GM12878 (cell line): ENCODE data around the gene IRF9. TPM values are rescaled to one million over a fixed set of nuclear protein-coding genes. Genes with fewer than 3 reads are reported as not detected.

ENCODE experiments used
- BCLAF1 ChIP-seq: fragments of 450-650 bp; IDR thresholded peaks from 2 replicates; pipeline ENCODE4 v1.6.1; 2017; ENCODE audit warnings: antibody characterized with exemption, mild to moderate bottlenecking, moderate library complexity
- BHLHE40 ChIP-seq, 2 experiments: fragments of 450-650 bp in 1 of 2; IDR thresholded peaks; 2 replicates each; pipeline ENCODE4 v1.6.1; 2011 to 2017; ENCODE audit warnings: low read depth in 2 of 2, borderline replicate concordance in 1 of 2, improper control_type of control experiment in 1 of 2, low read length in 1 of 2, mild to moderate bottlenecking in 1 of 2
- CBFB ChIP-seq: IDR thresholded peaks from 2 replicates; pipeline ENCODE4 v1.6.1; 2016; ENCODE audit warnings: antibody characterized with exemption, low read depth
- EZH2 ChIP-seq: IDR thresholded peaks from 2 replicates; pipeline ENCODE4 v1.6.1; 2012; ENCODE audit warnings: low read depth, mild to moderate bottlenecking, control low read depth, inconsistent platforms, low read length, borderline replicate concordance; ENCODE audit not compliant: control insufficient read depth
- JUND ChIP-seq: IDR thresholded peaks from 2 replicates; pipeline ENCODE4 v1.6.1; 2012; ENCODE audit warnings: low read depth, mild to moderate bottlenecking, low read length, improper control_type of control experiment, moderate library complexity
- MYB ChIP-seq: fragments of 150-350 bp; IDR thresholded peaks from 2 replicates; pipeline ENCODE4 v1.6.1; 2014; ENCODE audit warnings: mild to moderate bottlenecking, low read depth, low read length, borderline replicate concordance
- NKRF ChIP-seq: fragments of 450-650 bp; conservative IDR thresholded peaks from 2 replicates; pipeline ENCODE4 v1.6.1; 2017; ENCODE audit warnings: mild to moderate bottlenecking, moderate library complexity
- PML ChIP-seq: IDR thresholded peaks from 2 replicates; pipeline ENCODE4 v1.6.1; 2012; ENCODE audit warnings: low read length, inconsistent platforms
- SIN3A ChIP-seq: IDR thresholded peaks from 2 replicates; pipeline ENCODE4 v1.6.1; 2012; ENCODE audit warnings: low read depth, low read length, improper control_type of control experiment
- TCF3 ChIP-seq: IDR thresholded peaks from 2 replicates; pipeline ENCODE4 v1.6.1; 2012; ENCODE audit warnings: low read depth, mild to moderate bottlenecking, low read length, borderline replicate concordance; ENCODE audit not compliant: insufficient read depth
- ZBTB11 ChIP-seq: fragments of 450-650 bp; formaldehyde crosslinking; IDR thresholded peaks from 2 replicates; pipeline ENCODE4 v1.5.0; 2022; ENCODE audit warnings: mild to moderate bottlenecking, missing genetic modification characterization
- ZBTB4 ChIP-seq: fragments of 450-650 bp; formaldehyde crosslinking; IDR thresholded peaks from 2 replicates; pipeline ENCODE4 v1.4.0; 2022; ENCODE audit warnings: mild to moderate bottlenecking, moderate library complexity
- ZNF274 ChIP-seq: IDR thresholded peaks from one replicate; pipeline ENCODE4 v1.8.0; 2011; ENCODE audit not compliant: insufficient read length, insufficient read depth
- ZSCAN29 ChIP-seq: fragments of 450-650 bp; IDR thresholded peaks from 2 replicates; pipeline ENCODE4 v1.6.1; 2017; ENCODE audit warnings: mild to moderate bottlenecking, moderate library complexity
- ZZZ3 ChIP-seq: IDR thresholded peaks from 2 replicates; pipeline ENCODE4 v1.6.1; 2011; ENCODE audit warnings: low read depth; ENCODE audit not compliant: control insufficient read depth, insufficient read length
- polyA plus RNA-seq, 11 experiments: library from polyadenylated mRNA; depleted of rRNA in 4 of 11; unstranded in 6 of 11; stranded (reverse) in 5 of 11; fragments of >200 nt; fragmentation: Nextera tagmentation in 4 of 11; fragmentation: Illumina TruSeq in 1 of 11; extraction: Ambion mirVana in 4 of 11; extraction: Trizol in 1 of 11; gene quantifications; 1 replicate in 1 of 11; 2 replicates in 10 of 11; pipeline versions ENCODE4 v1.2.1 to v1.2.3, GENCODE V29; 2011 to 2016; ENCODE audit warnings: inconsistent platforms in 2 of 11, missing spikeins in 2 of 11, low read depth in 1 of 11
- total RNA-seq, 4 experiments: library from RNA; depleted of rRNA in 3 of 4; stranded (reverse); fragments of >200 nt in 3 of 4; fragmentation: Illumina TruSeq in 1 of 4; extraction: Trizol in 1 of 4; gene quantifications; 2 replicates each; pipeline versions ENCODE4 v1.2.1 to v1.2.3, GENCODE V29; 2013 to 2021

The IRF9 gene
- total and polyA plus RNA-seq, 10 of the 15 experiments (the other 5 are each of a cell fraction or from before 2014, with no cell fraction given): 47.6 to 234 (median 148) TPM

- TF ChIP-seq MYB (no peak), JUND (no peak), ZSCAN29 (no peak), PML (peak; percentile 91; the same call in 1 of the 2 replicates), BHLHE40 (IDR thresholded peaks at IDR 0.05; ENCODE audit: borderline replicate concordance in 1 of 2, low read depth in 2 of 2, low read length in 1 of 2) (peak in 1 of 2 experiments; percentile 3; a peak in 1 of 4 replicates), SIN3A (peak; percentile 48; the same call in 1 of the 2 replicates), EZH2 (no peak), ZNF274 (no peak), BCLAF1 (no peak), CBFB (peak; percentile 65), ZBTB4 (CRISPR knock-in tag) (no peak), ZZZ3 (no peak), TCF3 (no peak), ZBTB11 (CRISPR knock-in tag) (no peak), NKRF (peak; percentile 82)
Measured at GRCh38 chr14:24113801-24114531, 47.1 kb upstream of the IRF9 start (continued).
